ENCODE results near the gene DOCK9. TPM values are rescaled to one million over a fixed set of nuclear protein-coding genes. Genes with fewer than 3 reads are reported as not detected.

The DOCK9 gene
- total RNA-seq, 1 donor from 2014 or later: 153 TPM

- DNase-seq: no peak
- Histone ChIP-seq H3K9me3 (no peaks in the 10 kb centered on the region), H3K36me3 (no peaks in the 10 kb centered on the region), H3K4me1 (peaks cover 11% of the 10 kb centered on the region), H3K4me3 (no peak overlapping the region), H3K27me3 (ENCODE audit: low read depth) (no peaks in the 10 kb centered on the region), H3K27ac (no peak overlapping the region)
- intact Hi-C loops (cut with DNase I): no loop called here
- no peak for TF ChIP-seq CTCF (IDR thresholded peaks at IDR 0.05)
- no peak for ATAC-seq
These were observed 14.5 kb upstream of the DOCK9 start for GRCh38 chr13:98992355-98992754.

- no peak for TF ChIP-seq CTCF (IDR thresholded peaks at IDR 0.05)
- Histone ChIP-seq H3K27ac (no peak overlapping the region), H3K9me3 (no peaks in the 10 kb centered on the region), H3K36me3 (no peaks in the 10 kb centered on the region), H3K27me3 (ENCODE audit: low read depth) (no peaks in the 10 kb centered on the region), H3K4me3 (no peak overlapping the region), H3K4me1 (peaks cover 18% of the 10 kb centered on the region)
- ATAC-seq: peak; percentile 52 to 79
- DNase-seq: no peak
- intact Hi-C loops (cut with DNase I): no loop called here
These were observed 12.8 kb upstream of the DOCK9 start for GRCh38 chr13:98990701-98991100.

- Histone ChIP-seq H3K36me3 (no peaks in the 10 kb centered on the region), H3K27ac (no peak overlapping the region), H3K4me3 (no peak overlapping the region), H3K9me3 (no peaks in the 10 kb centered on the region), H3K27me3 (ENCODE audit: low read depth) (no peaks in the 10 kb centered on the region), H3K4me1 (peaks cover 20% of the 10 kb centered on the region)
- DNase-seq (no peak), ATAC-seq (no peak)
- intact Hi-C loops (cut with DNase I): no loop called here
- no peak for TF ChIP-seq CTCF (IDR thresholded peaks at IDR 0.05)
These were observed 11.8 kb upstream of the DOCK9 start for GRCh38 chr13:98989469-98990235.

- ATAC-seq (no peak), DNase-seq (no peak)
- Histone ChIP-seq H3K36me3 (no peaks in the 10 kb centered on the region), H3K27me3 (ENCODE audit: low read depth) (no peaks in the 10 kb centered on the region), H3K4me3 (no peak overlapping the region), H3K4me1 (peaks cover 20% of the 10 kb centered on the region), H3K27ac (no peak overlapping the region), H3K9me3 (no peaks in the 10 kb centered on the region)
- no peak for TF ChIP-seq CTCF (IDR thresholded peaks at IDR 0.05)
- intact Hi-C loops (cut with DNase I): no loop called here
These were observed 10.9 kb upstream of the DOCK9 start for GRCh38 chr13:98988780-98989179.

- intact Hi-C loops (cut with DNase I): no loop called here
- no peak for DNase-seq
- Histone ChIP-seq H3K27me3 (ENCODE audit: low read depth) (no peaks in the 10 kb centered on the region), H3K4me3 (no peak overlapping the region), H3K4me1 (peaks cover 20% of the 10 kb centered on the region), H3K36me3 (no peaks in the 10 kb centered on the region), H3K27ac (no peak overlapping the region), H3K9me3 (no peaks in the 10 kb centered on the region)
- no peak for TF ChIP-seq CTCF (IDR thresholded peaks at IDR 0.05)
- ATAC-seq: peak in 1 of 2 donors; percentile 38
These were observed 10.4 kb upstream of the DOCK9 start for GRCh38 chr13:98988277-98988676.
